ENCODE measurements around the gene ATP10A.

DNA sequence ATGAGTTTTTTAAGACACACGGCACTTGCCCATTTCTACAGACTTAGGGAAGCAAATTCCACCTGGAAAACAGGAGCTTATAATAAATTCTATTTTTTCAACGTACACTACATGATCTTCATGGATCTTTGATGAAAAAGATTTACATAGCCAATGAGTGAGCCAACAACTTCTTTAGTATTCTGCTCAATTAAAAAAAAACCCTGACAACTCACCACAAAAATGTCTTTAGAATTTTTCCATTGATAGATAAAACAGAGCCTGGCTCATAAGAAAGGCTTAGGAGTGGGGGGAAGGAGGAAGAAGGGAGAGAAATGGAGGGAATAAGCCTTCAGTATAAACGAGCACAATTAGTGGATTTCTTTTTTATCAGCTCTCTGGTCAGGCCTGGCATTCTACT is 126.7 kb downstream of the ATP10A start:
- TF ChIP-seq, protein P1, sequence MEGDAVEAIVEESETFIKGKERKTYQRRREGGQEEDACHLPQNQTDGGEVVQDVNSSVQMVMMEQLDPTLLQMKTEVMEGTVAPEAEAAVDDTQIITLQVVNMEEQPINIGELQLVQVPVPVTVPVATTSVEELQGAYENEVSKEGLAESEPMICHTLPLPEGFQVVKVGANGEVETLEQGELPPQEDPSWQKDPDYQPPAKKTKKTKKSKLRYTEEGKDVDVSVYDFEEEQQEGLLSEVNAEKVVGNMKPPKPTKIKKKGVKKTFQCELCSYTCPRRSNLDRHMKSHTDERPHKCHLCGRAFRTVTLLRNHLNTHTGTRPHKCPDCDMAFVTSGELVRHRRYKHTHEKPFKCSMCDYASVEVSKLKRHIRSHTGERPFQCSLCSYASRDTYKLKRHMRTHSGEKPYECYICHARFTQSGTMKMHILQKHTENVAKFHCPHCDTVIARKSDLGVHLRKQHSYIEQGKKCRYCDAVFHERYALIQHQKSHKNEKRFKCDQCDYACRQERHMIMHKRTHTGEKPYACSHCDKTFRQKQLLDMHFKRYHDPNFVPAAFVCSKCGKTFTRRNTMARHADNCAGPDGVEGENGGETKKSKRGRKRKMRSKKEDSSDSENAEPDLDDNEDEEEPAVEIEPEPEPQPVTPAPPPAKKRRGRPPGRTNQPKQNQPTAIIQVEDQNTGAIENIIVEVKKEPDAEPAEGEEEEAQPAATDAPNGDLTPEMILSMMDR (IDR thresholded peaks at IDR 0.05), result no peak
- TF ChIP-seq POLR2A (IDR thresholded peaks at IDR 0.05), result no peak

All from adrenal gland (tissue), 5 donors.